HepG2 (cell line): ENCODE measurements around the gene SOX13. TPM values are rescaled to one million over a fixed set of nuclear protein-coding genes. Genes with fewer than 3 reads are reported as not detected.

ENCODE experiments used
- ATAC-seq: fragments of 200-7000 bp; cut with Tn5 transposase; 3 replicates; pipeline ENCODE4 v1.9.1; 2020; ENCODE audit warnings: mild to moderate bottlenecking, moderate library complexity
- BruUV-seq: library from RNA; stranded (reverse); fragments of 400-500 nt; replicated peaks from 2 replicates; lab custom pipeline; 2021; lab: Mats Ljungman, UMichigan
- CTCF ChIA-PET: fragments of 300-600 bp; formaldehyde crosslinking; extraction: SDS; loops from one replicate; lab custom pipeline; 2021; ENCODE audit warnings: low total read pairs, inconsistent platforms, low intra/inter-chr PET ratio; lab: Yijun Ruan, JAX
- POLR2A ChIA-PET: fragments of 350-600 bp; sonication (Branson Sonifier 250); formaldehyde crosslinking; loops from one replicate; lab custom pipeline; 2020; ENCODE audit warnings: antibody characterized with exemption, inconsistent platforms; lab: Yijun Ruan, JAX
- DNase-seq: peaks from one replicate; pipeline ENCODE4 v3.0.0-alpha.2; 2015; ENCODE audit warnings: low spot score
- FAIRE-seq: peaks from 3 replicates; lab custom pipeline; 2011; peaks lifted over from hg19 to GRCh38; lab: Jason Lieb, UNC
- H2AFZ ChIP-seq: one replicate; pipeline ENCODE4 v1.6.1; 2011; ENCODE audit warnings: low read length, inconsistent platforms
- H3K27ac ChIP-seq: fragments of 300-600 bp; 3 replicates; pipeline ENCODE4 v1.8.0; 2011; ENCODE audit warnings: mixed run types, mild to moderate bottlenecking, mixed read lengths, low read length, inconsistent platforms; ENCODE audit not compliant: insufficient read depth; ENCODE audit errors: extremely low read length
- H3K27me3 ChIP-seq, 2 experiments: fragments of 200-600 bp in 1 of 2; 2 replicates in 1 of 2; 3 replicates in 1 of 2; pipeline versions ENCODE4 v1.6.0 to v1.8.0; 2011; ENCODE audit warnings: low read length in 2 of 2, mild to moderate bottlenecking in 2 of 2, moderate library complexity in 2 of 2, inconsistent platforms in 1 of 2; ENCODE audit not compliant: insufficient read depth in 2 of 2, control insufficient read depth in 1 of 2
- H3K36me3 ChIP-seq, 2 experiments: fragments of 200-600 bp in 1 of 2; replicated peaks in 1 of 2; 2 replicates in 1 of 2; 3 replicates in 1 of 2; pipeline versions ENCODE4 v1.5.1 to v1.8.0; 2011; ENCODE audit warnings: low read length in 2 of 2, inconsistent platforms in 1 of 2; ENCODE audit not compliant: insufficient read depth in 2 of 2, control insufficient read depth in 1 of 2
- H3K4me1 ChIP-seq: 2 replicates; pipeline ENCODE4 v1.5.1; 2012; ENCODE audit warnings: low read length, inconsistent platforms; ENCODE audit not compliant: insufficient read depth
- H3K4me2 ChIP-seq: 2 replicates; pipeline ENCODE4 v1.6.0; 2011; ENCODE audit warnings: low read depth, low read length, inconsistent platforms
- H3K4me3 ChIP-seq, 3 experiments: fragments of 200-600 bp in 1 of 3; sonication (generic), shearing (Covaris generic) in 1 of 3; replicated peaks in 1 of 3; 2 replicates each; pipeline ENCODE4 v1.5.1; 2011 to 2016; ENCODE audit warnings: low read length in 3 of 3, inconsistent platforms in 2 of 3, low read depth in 2 of 3, mild to moderate bottlenecking in 2 of 3, control low read depth in 1 of 3, mixed read lengths in 1 of 3; ENCODE audit not compliant: insufficient read depth in 1 of 3
- H3K79me2 ChIP-seq: one replicate; pipeline ENCODE4 v1.6.1; 2011; ENCODE audit warnings: low read length, inconsistent platforms; ENCODE audit not compliant: insufficient read depth
- H3K9ac ChIP-seq: 2 replicates; pipeline ENCODE4 v1.6.0; 2011; ENCODE audit warnings: mild to moderate bottlenecking, low read depth, low read length, inconsistent platforms; ENCODE audit not compliant: insufficient read depth
- H3K9me3 ChIP-seq: 2 replicates; pipeline ENCODE4 v1.5.1; 2012; ENCODE audit warnings: mild to moderate bottlenecking, low read length
- H4K20me1 ChIP-seq: 2 replicates; pipeline ENCODE4 v1.6.0; 2011; ENCODE audit warnings: inconsistent platforms, mild to moderate bottlenecking, low read length, moderate library complexity; ENCODE audit not compliant: insufficient read depth
- ARID2 ChIP-seq: sonication (generic); formaldehyde crosslinking; IDR thresholded peaks from 2 replicates; pipeline ENCODE4 v1.8.1; 2022; ENCODE audit warnings: mild to moderate bottlenecking, missing genetic modification reagents, borderline replicate concordance
- CSRNP1 ChIP-seq: sonication (generic); formaldehyde crosslinking; IDR thresholded peaks from 2 replicates; pipeline ENCODE4 v1.8.1; 2023; ENCODE audit warnings: mild to moderate bottlenecking, missing genetic modification reagents
- IRF9 ChIP-seq: sonication (generic); formaldehyde crosslinking; IDR thresholded peaks from 2 replicates; pipeline ENCODE4 v1.8.0; 2022; ENCODE audit warnings: missing genetic modification reagents, mild to moderate bottlenecking, borderline replicate concordance
- LBX2 ChIP-seq: sonication (generic); formaldehyde crosslinking; IDR thresholded peaks from 2 replicates; pipeline ENCODE4 v1.5.0; 2020; ENCODE audit warnings: missing genetic modification reagents, mild to moderate bottlenecking, borderline replicate concordance
- NCOA2 ChIP-seq: sonication (generic); formaldehyde crosslinking; IDR thresholded peaks from 2 replicates; pipeline ENCODE4 v1.8.0; 2022; ENCODE audit warnings: inconsistent platforms
- PRDM4 ChIP-seq: sonication (generic); formaldehyde crosslinking; IDR thresholded peaks from 2 replicates; pipeline ENCODE4 v1.9.0; 2021; ENCODE audit warnings: missing genetic modification reagents, borderline replicate concordance
- RFXAP ChIP-seq: sonication (generic); formaldehyde crosslinking; IDR thresholded peaks from 2 replicates; pipeline ENCODE4 v1.4.0; 2020; ENCODE audit warnings: missing genetic modification reagents, borderline replicate concordance
- RXRA ChIP-seq: sonication (generic); formaldehyde crosslinking; IDR thresholded peaks from 2 replicates; pipeline ENCODE4 v1.5.1; 2020; ENCODE audit warnings: missing genetic modification reagents
- SMC3 ChIP-seq: IDR thresholded peaks from 2 replicates; pipeline ENCODE4 v1.6.1; 2011; ENCODE audit warnings: low read length, improper control_type of control experiment
- ZC3H4 ChIP-seq: sonication (generic); formaldehyde crosslinking; IDR thresholded peaks from 2 replicates; pipeline ENCODE4 v1.4.0; 2020; ENCODE audit warnings: missing genetic modification reagents, borderline replicate concordance
- ZNF253 ChIP-seq: sonication (generic); formaldehyde crosslinking; IDR thresholded peaks from 2 replicates; pipeline ENCODE4 v1.8.0; 2022; ENCODE audit warnings: mild to moderate bottlenecking, missing genetic modification reagents, borderline replicate concordance
- ZNF350 ChIP-seq: sonication (generic); formaldehyde crosslinking; IDR thresholded peaks from 2 replicates; pipeline ENCODE4 v1.4.0; 2020; ENCODE audit warnings: mild to moderate bottlenecking, low read depth, missing genetic modification reagents, borderline replicate concordance
- ZNF572 ChIP-seq: sonication (generic); formaldehyde crosslinking; IDR thresholded peaks from 2 replicates; pipeline ENCODE4 v1.5.1; 2020; ENCODE audit warnings: mild to moderate bottlenecking, missing genetic modification reagents
- ZNF713 ChIP-seq: sonication (generic); formaldehyde crosslinking; IDR thresholded peaks from 2 replicates; pipeline ENCODE4 v1.4.0; 2020; ENCODE audit warnings: mild to moderate bottlenecking, missing genetic modification reagents
- ZNF747 ChIP-seq: sonication (generic); formaldehyde crosslinking; IDR thresholded peaks from 2 replicates; pipeline ENCODE4 v1.8.1; 2023; ENCODE audit warnings: missing genetic modification reagents, mild to moderate bottlenecking, borderline replicate concordance
- ZSCAN25 ChIP-seq: sonication (generic); formaldehyde crosslinking; IDR thresholded peaks from 2 replicates; pipeline ENCODE4 v1.8.0; 2022; ENCODE audit warnings: mild to moderate bottlenecking, missing genetic modification reagents
- WGBS: methylation state at CpG from one replicate; pipeline ENCODE4 v1.1.6; 2017; ENCODE audit warnings: low lambda C conversion rate; 5-methylcytosine and 5-hydroxymethylcytosine counted together
- in situ Hi-C: cut with HindIII; loops from 2 replicates; pipeline ENCODE4 v1.10.0; 2017; ENCODE audit warnings: low pct_unique_long_range_greater_than_20kb; ENCODE audit not compliant: extremely low pct_ligation_motif_present
- intact Hi-C: fragments of 100-400 bp; cut with micrococcal nuclease; formaldehyde crosslinking; loops from one replicate; pipeline ENCODE4 v1.10.0; 2022; ENCODE audit not compliant: unreplicated experiment
- polyA plus RNA-seq, 8 experiments: library from polyadenylated mRNA; depleted of rRNA in 3 of 8; stranded (reverse) in 7 of 8; unstranded in 1 of 8; fragments of >200 nt; fragmentation: Illumina TruSeq in 4 of 8; extraction: Trizol in 4 of 8; gene quantifications; 2 replicates each; pipeline versions ENCODE4 v1.2.1 to v1.2.3, GENCODE V29; 2011 to 2016; ENCODE audit warnings: low read depth in 4 of 8, missing spikeins in 1 of 8, mixed read lengths in 1 of 8; ENCODE audit not compliant: insufficient read depth in 1 of 8
- total RNA-seq, 5 experiments: library from RNA; depleted of rRNA; stranded (reverse); fragments of >200 nt; fragmentation: Illumina TruSeq; extraction: Trizol; gene quantifications; 2 replicates each; pipeline ENCODE4 v1.2.3, GENCODE V29; 2016; ENCODE audit warnings: low read depth in 1 of 5

The SOX13 gene
- total and polyA plus RNA-seq, 2 of the 13 experiments (the other 11 are each of a cell fraction or from before 2014, with no cell fraction given), result 13.3 to 15.8 TPM

DNA sequence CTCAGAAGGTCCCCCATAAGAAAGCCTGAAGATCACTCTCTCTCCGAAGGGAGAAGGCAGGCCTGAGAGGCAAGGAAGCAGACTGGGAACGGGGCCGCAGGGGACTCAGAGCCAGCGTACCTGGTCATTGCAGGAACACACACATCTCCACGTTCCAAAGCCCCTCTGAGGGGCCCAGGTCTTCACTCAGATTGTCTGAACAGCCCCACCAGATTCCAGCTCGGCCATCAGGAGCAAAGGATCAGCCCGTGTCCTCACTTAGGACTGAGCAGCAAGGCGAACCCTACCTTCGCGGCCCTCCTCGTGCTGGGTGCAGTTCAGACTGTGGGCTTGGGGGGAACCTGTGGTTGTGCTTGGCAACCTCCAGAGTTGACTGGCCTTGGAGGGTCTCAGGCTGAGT is 43.9 kb upstream of the SOX13 start (continued):
- TF ChIP-seq ZC3H4 (CRISPR knock-in tag) (no peak), SMC3 (no peak), ARID2 (CRISPR knock-in tag) (no peak), RXRA (CRISPR knock-in tag) (no peak), ZNF572 (no peak), RFXAP (CRISPR knock-in tag) (no peak), NCOA2 (no peak), ZNF253 (CRISPR knock-in tag) (no peak), CSRNP1 (CRISPR knock-in tag) (no peak), ZSCAN25 (CRISPR knock-in tag) (no peak), ZNF747 (CRISPR knock-in tag) (no peak), ZNF713 (CRISPR knock-in tag) (no peak)
- TF ChIP-seq, all 625 proteins: peak for 0

GRCh38 chr1:204031098-204031710 is 41.7 kb upstream of the SOX13 start:
- no peak overlapping the region for H3K27ac ChIP-seq
- in situ Hi-C loops, result no loop called here
- no peaks in the 10 kb centered on the region for H3K4me1 ChIP-seq
- TF ChIP-seq ZNF350 (CRISPR knock-in tag) (no peak), LBX2 (CRISPR knock-in tag) (no peak), IRF9 (CRISPR knock-in tag) (no peak), PRDM4 (CRISPR knock-in tag) (no peak)
- DNase-seq (no peak), ATAC-seq (no peak), FAIRE-seq (no peak)
- no peak overlapping the region for H3K4me3 ChIP-seq
- POLR2A ChIA-PET, result no interaction called here
- CTCF ChIA-PET, result no interaction called here
- H3K27me3 ChIP-seq, result peaks cover 3 to 15% of the 10 kb centered on the region in 2 experiments; a peak in 3 of 5 replicates
- H3K9me3 ChIP-seq, result no peaks in the 10 kb centered on the region
- intact Hi-C loops, result no loop called here
- WGBS, result 48% methylated on average over 11 of the region's 11 CpGs
- BruUV-seq, result no TSS peak
- H2AFZ ChIP-seq, result no peak overlapping the region
- no peaks in the 10 kb centered on the region for H4K20me1 ChIP-seq
- H3K79me2 ChIP-seq, result no peaks in the 10 kb centered on the region
- no peaks in the 10 kb centered on the region for H3K36me3 ChIP-seq
- H3K4me2 ChIP-seq, result no peak overlapping the region
- no peak overlapping the region for H3K9ac ChIP-seq
